HL-60 (cell line): ENCODE results near the gene TM4SF1.

Experiments used
- DNase-seq, 2 experiments: peaks; one replicate each; pipeline ENCODE4 v3.0.0-alpha.2; 2010 to 2020; ENCODE audit warnings: low read depth in 1 of 2, low spot score in 1 of 2
- H3K27ac ChIP-seq: fragments of 250-450 bp; sonication (Bioruptor Pico); replicated peaks from 2 replicates; pipeline ENCODE4 v1.5.1; 2020; ENCODE audit warnings: mild to moderate bottlenecking, moderate library complexity
- H3K27me3 ChIP-seq: fragments of 250-450 bp; sonication (Bioruptor Pico); 2 replicates; pipeline ENCODE4 v1.5.1; 2021; ENCODE audit warnings: mild to moderate bottlenecking, moderate library complexity; ENCODE audit not compliant: insufficient read depth, poor library complexity, severe bottlenecking
- H3K4me3 ChIP-seq: replicated peaks from 2 replicates; pipeline ENCODE4 v1.5.1; 2011; ENCODE audit warnings: mild to moderate bottlenecking, control low read depth, low read length; ENCODE audit not compliant: insufficient read depth
- CTCF ChIP-seq: IDR thresholded peaks from one replicate; pipeline ENCODE4 v1.5.1; 2011; ENCODE audit warnings: low read length, control low read depth, inconsistent platforms; ENCODE audit not compliant: insufficient read depth
- GABPA ChIP-seq: IDR thresholded peaks from 2 replicates; pipeline ENCODE4 v1.6.1; 2012; ENCODE audit warnings: low read depth
- POLR2AphosphoS5 ChIP-seq: IDR thresholded peaks from 2 replicates; pipeline ENCODE4 v1.6.1; 2012; ENCODE audit warnings: low read depth
- REST ChIP-seq: IDR thresholded peaks from 2 replicates; pipeline ENCODE4 v1.6.1; 2012; ENCODE audit warnings: low read depth; ENCODE audit not compliant: insufficient replicate concordance
- SPI1 ChIP-seq: IDR thresholded peaks from 2 replicates; pipeline ENCODE4 v1.6.1; 2012; ENCODE audit warnings: low read depth, mild to moderate bottlenecking, borderline replicate concordance

The TM4SF1 gene

GRCh38 chr3:149362366-149362765 lies 15.1 kb downstream of the TM4SF1 start:
- no peak for DNase-seq
- TF ChIP-seq SPI1 (no peak), POLR2AphosphoS5 (no peak), REST (no peak), CTCF (no peak), GABPA (no peak)
- Histone ChIP-seq H3K4me3 (no peak overlapping the region), H3K27ac (no peak overlapping the region), H3K27me3 (peaks cover 9% of the 10 kb centered on the region)

- no peak overlapping the region for H3K4me3 ChIP-seq
- TF ChIP-seq GABPA, result no peak
- no peak for TF ChIP-seq REST
- TF ChIP-seq POLR2AphosphoS5, result no peak
- TF ChIP-seq CTCF, result no peak
- no peak for TF ChIP-seq SPI1
- no peak overlapping the region for H3K27ac ChIP-seq
- DNase-seq, result no peak
- peaks cover 9% of the 10 kb centered on the region for H3K27me3 ChIP-seq
Observed at GRCh38 chr3:149356630-149357029, 20.8 kb downstream of the TM4SF1 start.

GRCh38 chr3:149356044-149356592 lies 21.3 kb downstream of the TM4SF1 start:
- no peak for DNase-seq
- no peak for TF ChIP-seq GABPA
- peaks cover 9% of the 10 kb centered on the region for H3K27me3 ChIP-seq
- no peak overlapping the region for H3K4me3 ChIP-seq
- H3K27ac ChIP-seq, result no peak overlapping the region

- H3K27ac ChIP-seq, result no peak overlapping the region
- peaks cover 3% of the 10 kb centered on the region for H3K27me3 ChIP-seq
- no peak for DNase-seq
- no peak for TF ChIP-seq CTCF
- no peak for TF ChIP-seq POLR2AphosphoS5
- no peak for TF ChIP-seq GABPA
- no peak for TF ChIP-seq SPI1
- TF ChIP-seq REST, result no peak
- H3K4me3 ChIP-seq, result no peak overlapping the region
Observed at GRCh38 chr3:149353581-149354184, 23.8 kb downstream of the TM4SF1 start.
